HG03521 (cell line): ENCODE data around the gene POM121C.
"Not testable (repeated sequence)": the region's sequence is repeated elsewhere in the genome, so short reads cannot be mapped to it uniquely, and the experiment has no call there.

Experiments used
- ATAC-seq: cut with Tn5 transposase; IDR thresholded peaks from one replicate; pipeline ENCODE4 v1.9.1; 2021; ENCODE audit warnings: mild to moderate bottlenecking, moderate library complexity; ENCODE audit not compliant: unreplicated experiment

POM121C gene

GRCh38 chr7:75485979-75486643 lies at the start of gene POM121C:
Gene POM121C, minus strand, starts transcription at chr7:75486299. Its CDS starts 44,803 bp downstream, at chr7:75441496.
- ATAC-seq, result peak; percentile 99

DNA sequence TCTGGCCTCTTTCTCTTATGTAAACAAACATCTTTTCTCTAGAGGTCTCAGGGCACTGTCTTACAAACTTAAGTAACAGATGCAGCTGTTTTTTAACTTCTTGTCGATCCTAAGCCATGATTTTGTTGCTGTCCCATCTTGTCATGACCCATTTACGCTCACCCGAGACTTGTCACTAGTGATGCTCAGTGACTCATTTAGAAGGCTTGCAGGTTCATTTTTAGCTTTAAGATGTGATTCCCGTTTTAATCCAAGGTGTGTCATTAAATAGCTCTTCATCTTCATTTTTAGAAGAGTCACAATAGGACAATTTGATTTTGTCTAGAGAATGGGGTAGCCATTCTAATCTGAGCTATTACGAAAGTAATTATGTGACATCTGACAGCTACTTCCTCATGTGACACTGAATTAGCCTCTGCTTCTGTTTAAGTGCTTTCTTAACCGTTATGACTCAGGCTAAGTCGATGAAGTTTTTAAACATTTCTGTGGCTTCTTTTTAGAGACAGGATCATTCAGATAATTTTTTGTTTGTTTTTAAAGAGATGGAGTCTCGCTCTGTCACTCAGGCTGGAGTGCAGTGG lies 48.7 kb upstream of the POM121C start:
- ATAC-seq, result peak; percentile 54

DNA sequence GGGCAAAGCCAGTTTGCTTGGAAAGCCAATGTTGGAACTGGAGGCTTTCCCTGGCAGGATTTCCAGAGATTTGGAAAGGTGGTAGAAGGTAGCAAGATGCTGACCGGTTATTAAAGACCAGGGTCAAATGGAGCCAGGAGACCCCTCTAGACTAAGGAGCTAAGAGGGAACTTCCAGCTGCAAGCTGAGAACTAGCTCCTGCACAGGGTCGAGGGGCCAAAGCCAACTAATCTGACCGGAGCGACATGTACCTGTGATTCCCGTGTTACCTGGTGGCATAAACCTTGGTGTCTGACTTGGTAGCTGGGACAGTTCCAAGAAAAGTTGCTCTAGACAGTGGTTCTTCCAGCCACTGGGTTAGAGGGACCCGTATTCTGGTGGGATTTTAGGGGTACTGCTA lies 47.8 kb upstream of the POM121C start:
- no peak for ATAC-seq

GRCh38 chr7:75532639-75533038 lies 46.5 kb upstream of the POM121C start:
- ATAC-seq, result no peak

DNA sequence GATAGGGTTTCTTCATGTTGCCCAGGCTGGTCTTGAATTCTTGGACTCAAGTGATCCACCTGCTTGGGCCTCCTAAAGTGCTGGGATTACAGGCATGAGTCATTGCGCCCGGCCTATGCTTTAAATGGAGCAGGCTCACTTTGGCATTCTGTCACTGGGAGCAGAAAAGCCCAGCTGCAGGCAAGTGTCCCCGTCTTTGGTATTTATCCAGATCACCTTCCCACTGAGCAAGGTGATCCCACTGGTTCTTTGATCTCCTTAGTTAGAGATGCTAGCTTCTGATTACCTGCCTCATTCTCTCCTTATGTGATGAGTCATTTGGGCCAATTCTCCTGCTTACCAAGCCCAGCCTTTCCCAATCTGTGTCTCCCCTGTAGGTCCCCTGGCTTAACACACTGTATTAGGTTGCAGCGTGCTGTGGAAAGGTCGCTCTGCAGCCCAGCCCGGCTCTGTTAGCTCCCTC lies 45.3 kb upstream of the POM121C start:
- ATAC-seq, result no peak

DNA sequence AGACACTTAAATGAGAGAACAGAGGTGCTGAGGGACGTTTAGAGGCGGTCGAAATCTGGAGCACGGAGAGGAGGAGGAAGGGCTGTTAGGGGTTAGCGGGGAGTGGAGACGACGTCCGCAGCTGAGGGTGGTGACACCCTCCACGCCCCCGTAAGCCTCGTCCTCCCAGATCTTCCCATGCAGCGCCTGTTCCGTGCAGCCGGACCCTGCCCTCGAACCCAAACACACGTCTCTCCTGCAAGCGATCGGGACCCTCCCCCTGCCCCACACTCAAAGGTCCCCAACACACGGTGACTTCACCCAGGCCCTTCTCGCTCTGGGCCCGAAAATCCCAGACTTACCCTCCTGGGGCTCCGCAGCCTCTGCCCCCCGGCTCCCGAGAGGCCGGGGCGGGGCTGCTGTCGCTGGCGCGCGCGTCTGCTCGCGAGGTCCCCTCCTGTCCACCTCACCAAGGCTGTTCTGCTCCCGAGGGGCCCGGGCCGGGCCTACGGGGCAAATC lies 41.2 kb upstream of the POM121C start:
- not testable (repeated sequence) for ATAC-seq

DNA sequence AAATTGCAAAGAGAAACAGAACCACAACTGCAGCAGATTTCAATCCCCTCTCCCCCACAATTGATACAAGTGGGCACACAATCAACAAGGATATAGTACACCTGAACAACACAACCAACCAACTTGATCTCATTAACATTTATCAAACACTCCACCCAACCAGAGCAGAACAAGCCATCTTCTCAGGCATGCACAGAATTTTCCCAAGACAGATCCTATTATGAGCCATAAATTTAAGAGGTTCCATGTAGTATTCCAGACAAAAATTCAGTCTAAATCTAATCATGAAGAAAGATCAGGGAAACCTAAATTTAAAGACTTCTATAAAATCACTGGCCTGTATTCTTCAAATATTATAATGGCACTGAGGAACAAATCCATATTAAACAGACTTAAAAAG lies 35.6 kb upstream of the POM121C start:
- ATAC-seq, result not testable (repeated sequence)

DNA sequence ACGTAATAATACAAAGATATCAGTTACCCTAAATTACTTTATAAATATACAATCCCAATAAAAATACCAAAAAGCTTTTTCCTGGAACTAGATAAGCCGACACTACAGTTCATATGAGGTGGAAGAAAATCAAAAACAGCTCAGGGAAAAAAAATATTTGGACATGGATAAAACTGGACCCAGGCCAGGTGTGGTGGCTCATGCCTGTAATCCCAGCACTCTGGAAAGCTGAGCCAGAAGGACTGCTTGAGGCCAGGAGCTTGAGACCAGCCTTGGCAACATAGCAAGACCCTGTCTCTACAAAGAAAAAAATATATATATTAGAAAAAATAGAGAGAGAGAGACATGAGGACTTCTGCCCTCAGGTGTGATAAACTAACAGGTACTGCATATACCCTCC lies 32.7 kb upstream of the POM121C start:
- ATAC-seq, result not testable (repeated sequence)

DNA sequence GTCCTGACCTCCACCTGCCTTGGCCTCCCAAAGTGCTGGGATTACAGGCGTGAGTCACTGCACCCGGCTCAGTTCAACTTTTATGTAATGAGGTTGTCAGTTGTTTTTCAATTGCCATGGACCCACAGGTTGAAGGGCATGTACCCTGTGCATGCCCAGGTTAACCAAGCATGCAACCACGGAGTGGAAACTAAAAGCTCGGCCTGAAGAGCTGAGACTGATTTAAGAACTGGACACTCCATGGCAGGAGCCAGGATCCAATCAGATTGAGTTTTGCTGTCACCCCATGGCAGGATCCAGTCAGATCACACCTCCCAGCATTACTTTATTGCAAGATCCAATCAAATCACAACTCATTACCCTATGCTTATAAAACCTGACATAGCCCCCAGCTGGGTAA lies 22.9 kb upstream of the POM121C start:
- ATAC-seq, result not testable (repeated sequence)

GRCh38 chr7:75492020-75492419 lies 5.9 kb upstream of the POM121C start, which contains the start of gene SPDYE5:
Gene SPDYE5, plus strand, starts transcription at chr7:75492320. Its CDS starts 1,728 bp downstream, at chr7:75494048.
- ATAC-seq, result not testable (repeated sequence)

DNA sequence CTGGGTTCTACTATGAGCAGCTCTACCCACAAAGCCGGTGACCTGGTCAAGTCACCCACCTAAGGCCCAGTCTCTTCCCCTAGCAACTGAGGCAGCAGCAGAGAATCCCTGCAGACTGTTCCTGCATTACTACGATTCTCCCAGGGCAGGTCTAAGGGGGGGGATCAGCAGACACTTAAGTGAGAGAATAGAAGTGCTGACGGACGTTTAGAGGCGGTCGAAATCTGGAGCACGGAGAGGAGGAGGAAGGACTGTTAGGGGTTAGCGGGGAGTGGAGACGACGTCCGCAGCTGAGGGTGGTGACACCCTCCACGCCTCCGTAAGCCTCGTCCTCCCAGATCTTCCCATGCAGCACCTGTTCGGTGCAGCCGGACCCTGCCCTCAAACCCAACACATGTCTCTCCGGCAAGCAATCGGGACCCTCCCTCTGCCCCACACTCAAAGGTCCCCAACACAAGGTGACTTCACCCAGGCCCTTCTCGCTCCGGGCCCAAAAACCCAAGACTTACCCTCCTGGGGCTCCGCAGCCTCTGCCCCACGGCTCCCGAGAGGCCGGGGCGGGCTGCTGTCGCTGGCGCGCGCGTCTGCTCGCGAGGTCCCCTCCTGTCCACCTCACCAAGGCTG lies 632 bp downstream of the POM121C start:
- not testable (repeated sequence) for ATAC-seq

- ATAC-seq, result not testable (repeated sequence)
These were observed 5.8 kb downstream of the POM121C start for GRCh38 chr7:75480313-75480712.

- not testable (repeated sequence) for ATAC-seq
These were observed 8.6 kb downstream of the POM121C start for GRCh38 chr7:75477457-75477856.

- not testable (repeated sequence) for ATAC-seq
These were observed 15.9 kb downstream of the POM121C start for GRCh38 chr7:75470166-75470565.

- ATAC-seq, result not testable (repeated sequence)
These were observed 25.6 kb downstream of the POM121C start for GRCh38 chr7:75460541-75460940.

DNA sequence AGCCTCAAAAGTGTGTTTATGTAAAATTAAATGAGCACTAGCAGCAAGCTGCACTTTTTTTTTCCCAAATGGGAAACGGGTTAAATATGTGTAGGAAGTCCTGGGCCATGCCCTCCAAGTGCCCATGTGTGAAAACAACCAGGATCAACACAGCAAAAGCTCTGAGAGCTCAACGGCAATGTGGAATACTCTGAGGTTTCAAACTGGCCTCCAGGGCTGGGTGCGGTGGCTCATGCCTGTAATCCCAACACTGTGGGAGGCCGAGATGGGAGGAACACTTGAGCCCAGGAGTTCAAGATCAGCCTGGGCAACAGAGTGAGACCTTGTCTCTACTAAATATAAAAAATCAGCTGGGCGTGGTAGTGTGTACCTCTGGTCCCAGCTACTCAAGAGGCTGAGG lies 28.1 kb downstream of the POM121C start:
- ATAC-seq, result not testable (repeated sequence)

- ATAC-seq, result not testable (repeated sequence)
These were observed 29.7 kb downstream of the POM121C start for GRCh38 chr7:75456403-75456802.

DNA sequence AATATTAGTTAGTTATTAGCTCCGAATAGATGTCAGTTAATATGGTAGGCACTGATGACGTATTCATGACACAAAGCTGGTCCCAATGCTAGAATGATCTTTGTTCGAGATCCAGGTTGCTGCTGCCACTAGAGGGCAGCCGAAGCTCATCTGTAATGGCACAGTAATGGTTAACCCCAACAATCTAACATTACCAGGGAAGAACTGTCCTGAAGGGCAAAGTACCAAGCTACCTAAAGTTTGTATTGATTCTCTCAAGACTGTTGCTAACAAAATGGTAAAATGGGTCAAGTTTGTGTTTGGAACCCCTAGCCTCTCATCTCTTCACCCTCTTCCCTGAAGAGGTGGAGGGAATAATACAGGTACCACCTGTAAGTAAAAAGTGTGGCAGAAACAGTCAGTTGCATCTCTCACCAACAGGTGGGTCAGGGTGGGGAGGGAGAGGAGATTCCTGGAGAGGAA lies 33.6 kb downstream of the POM121C start:
- peak; percentile 78 for ATAC-seq

- ATAC-seq, result not testable (repeated sequence)
These were observed 36.2 kb downstream of the POM121C start for GRCh38 chr7:75449946-75450345.

DNA sequence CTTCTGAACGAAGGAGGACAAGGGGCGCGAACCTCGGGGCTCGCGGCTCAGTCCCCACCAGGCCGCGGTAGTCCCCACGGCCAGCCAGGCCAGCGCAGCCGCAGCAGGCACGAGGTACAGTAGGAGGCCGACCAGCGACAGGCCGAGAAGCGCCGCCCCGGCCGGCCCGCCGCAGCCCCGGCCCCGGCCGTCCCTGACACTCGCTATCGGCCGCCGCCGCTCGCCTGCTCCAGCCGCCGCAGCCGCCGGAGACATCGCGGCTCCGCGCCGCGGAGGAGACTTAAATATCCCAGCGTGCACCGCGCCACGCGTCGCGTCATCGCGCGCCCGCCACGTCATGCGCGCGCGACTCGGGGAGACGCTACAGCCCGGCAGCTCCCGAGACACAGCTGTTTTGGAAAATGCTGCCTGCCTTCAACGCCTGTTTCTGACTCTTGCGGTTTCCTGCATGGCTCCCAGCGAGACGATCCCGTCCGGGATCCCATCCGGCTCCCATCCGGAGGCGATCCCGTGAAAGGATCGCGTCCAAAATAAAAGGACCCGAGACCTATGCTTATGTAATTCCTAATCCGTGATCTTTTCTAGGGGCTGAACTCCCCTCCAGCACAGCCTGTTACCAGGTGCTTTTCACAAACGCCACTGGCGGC lies 43.5 kb downstream of the POM121C start:
- ATAC-seq, result peak; percentile 88

DNA sequence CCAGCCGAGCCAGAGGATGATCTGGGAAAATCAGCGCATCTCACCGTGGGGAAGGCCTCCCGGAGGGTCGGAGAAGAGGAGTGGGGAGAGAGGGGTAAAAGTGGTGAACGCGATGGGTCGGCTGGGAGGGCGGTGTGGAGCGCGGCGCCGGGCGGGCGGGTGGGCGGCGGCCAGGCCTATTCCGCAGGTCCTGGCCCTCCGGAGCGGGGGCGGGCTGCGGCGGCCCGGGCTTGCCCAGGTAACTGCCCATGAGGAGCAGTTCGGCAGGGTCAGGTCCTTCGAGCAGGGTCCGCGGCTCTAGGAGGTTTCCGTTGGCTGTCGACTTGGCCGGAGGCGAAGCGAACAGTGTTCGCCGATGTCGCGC lies 44.0 kb downstream of the POM121C start:
- not testable (repeated sequence) for ATAC-seq
